BLaER1 (cell line): Measurements from ENCODE around the gene COQ10A.
A peak's percentile ranks its signal among the peaks of the same experiment; 100 is the strongest.

ENCODE experiments used
- H3K27ac ChIP-seq: shearing (Covaris generic); formaldehyde crosslinking; 2 replicates; pipeline ENCODE4 v1.8.1; 2022
- H3K27me3 ChIP-seq: shearing (Covaris generic); formaldehyde crosslinking; 2 replicates; pipeline ENCODE4 v1.8.1; 2022
- H3K36me3 ChIP-seq: shearing (Covaris generic); formaldehyde crosslinking; 2 replicates; pipeline ENCODE4 v1.8.1; 2022
- H3K4me1 ChIP-seq: shearing (Covaris generic); formaldehyde crosslinking; 2 replicates; pipeline ENCODE4 v1.8.1; 2022
- H3K4me2 ChIP-seq: shearing (Covaris generic); formaldehyde crosslinking; 2 replicates; pipeline ENCODE4 v1.8.1; 2022
- H3K4me3 ChIP-seq: shearing (Covaris generic); formaldehyde crosslinking; 2 replicates; pipeline ENCODE4 v1.8.1; 2022
- H3K9ac ChIP-seq: shearing (Covaris generic); formaldehyde crosslinking; 2 replicates; pipeline ENCODE4 v1.8.1; 2022
- H3K9me3 ChIP-seq: shearing (Covaris generic); formaldehyde crosslinking; 2 replicates; pipeline ENCODE4 v1.8.1; 2022
- H4K20me1 ChIP-seq: shearing (Covaris generic); formaldehyde crosslinking; 2 replicates; pipeline ENCODE4 v1.8.1; 2022
- Cebpa-rat ChIP-seq: shearing (Covaris generic); IDR thresholded peaks from 2 replicates; pipeline ENCODE4 v1.8.1; 2022

Gene COQ10A

GRCh38 chr12:56304872-56305590 is 38.3 kb downstream of the COQ10A start:
- Histone ChIP-seq H3K9ac (no peak overlapping the region), H3K4me3 (no peak overlapping the region), H3K27ac (no peak overlapping the region), H3K27me3 (no peaks in the 10 kb centered on the region), H3K36me3 (peaks cover 67% of the 10 kb centered on the region), H3K4me1 (peaks cover 30% of the 10 kb centered on the region), H4K20me1 (no peaks in the 10 kb centered on the region), H3K4me2 (no peak overlapping the region), H3K9me3 (no peaks in the 10 kb centered on the region)
- no peak for TF ChIP-seq Cebpa-rat

DNA sequence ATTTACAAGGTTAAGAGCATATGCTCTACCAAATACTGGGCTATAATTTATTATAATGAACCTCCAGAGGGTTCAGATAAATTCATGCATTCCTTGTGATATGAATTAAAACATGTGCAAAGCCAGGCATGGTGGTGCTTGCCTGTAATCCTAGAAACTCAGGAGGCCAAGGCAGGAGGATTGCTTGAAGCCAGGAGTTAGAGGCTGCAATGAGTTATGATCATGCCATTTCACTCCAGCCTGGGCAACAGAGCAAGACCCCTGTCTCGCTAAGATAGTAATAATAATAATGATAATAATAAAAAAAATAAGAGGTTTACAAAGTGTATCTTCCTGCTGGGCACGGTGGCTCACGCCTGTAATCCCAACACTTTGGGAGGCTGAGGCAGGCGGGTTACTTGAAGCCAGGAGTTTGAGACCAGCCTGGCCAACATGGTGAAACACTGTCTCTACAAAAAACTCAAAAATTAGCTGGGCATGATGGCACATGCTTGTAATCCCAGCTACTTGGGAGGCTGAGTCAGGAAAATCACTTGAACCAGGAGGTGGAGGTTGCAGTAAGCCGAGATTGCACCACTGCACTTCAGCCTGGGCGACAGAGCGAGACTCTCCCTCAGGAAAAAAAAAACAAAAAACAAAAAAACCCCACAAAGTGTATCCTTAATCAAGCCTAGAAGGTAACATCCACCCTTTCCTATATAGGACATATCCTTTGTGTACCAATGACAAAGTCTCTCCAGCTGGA is 40.7 kb downstream of the COQ10A start:
- no peaks in the 10 kb centered on the region for H3K9me3 ChIP-seq
- H4K20me1 ChIP-seq: no peaks in the 10 kb centered on the region
- no peak overlapping the region for H3K9ac ChIP-seq
- no peak for TF ChIP-seq Cebpa-rat
- H3K36me3 ChIP-seq: peaks cover 90% of the 10 kb centered on the region
- H3K4me1 ChIP-seq: peaks cover 12% of the 10 kb centered on the region
- no peaks in the 10 kb centered on the region for H3K27me3 ChIP-seq
- no peak overlapping the region for H3K4me3 ChIP-seq
- H3K27ac ChIP-seq: no peak overlapping the region
- no peak overlapping the region for H3K4me2 ChIP-seq

- Histone ChIP-seq H3K27ac (no peak overlapping the region), H3K4me2 (no peak overlapping the region), H3K27me3 (no peaks in the 10 kb centered on the region), H3K4me3 (no peak overlapping the region), H4K20me1 (no peaks in the 10 kb centered on the region), H3K36me3 (peaks cover 100% of the 10 kb centered on the region), H3K4me1 (no peaks in the 10 kb centered on the region), H3K9ac (no peak overlapping the region), H3K9me3 (no peaks in the 10 kb centered on the region)
- no peak for TF ChIP-seq Cebpa-rat
These were observed 42.0 kb downstream of the COQ10A start for GRCh38 chr12:56308714-56309113.

DNA sequence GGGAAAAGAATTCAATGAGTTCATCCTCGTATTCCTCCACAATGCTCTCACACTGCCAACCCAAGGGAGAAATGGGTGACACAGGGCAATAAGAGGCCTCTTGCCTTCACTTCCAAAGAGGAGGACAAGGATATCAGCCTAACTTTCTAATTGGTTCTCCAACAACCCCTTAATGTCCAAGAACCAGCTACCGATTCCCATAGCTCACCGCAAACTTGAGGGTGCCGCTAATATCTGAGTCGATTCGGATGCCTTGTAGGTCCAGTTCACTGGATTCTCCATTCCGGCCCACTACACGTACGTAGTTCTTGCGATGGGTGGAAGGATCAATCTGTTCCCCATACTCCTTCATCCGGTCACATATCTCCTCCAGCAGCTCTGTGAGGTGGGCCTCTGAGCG is 44.3 kb downstream of the COQ10A start:
- Histone ChIP-seq H3K9ac (no peak overlapping the region), H3K27me3 (no peaks in the 10 kb centered on the region)

GRCh38 chr12:56315249-56315621 is 48.5 kb downstream of the COQ10A start:
- Histone ChIP-seq H3K4me3 (peak overlapping the region; percentile 92), H3K9ac (peak overlapping the region; percentile 93), H3K4me1 (peaks cover 20% of the 10 kb centered on the region), H4K20me1 (no peaks in the 10 kb centered on the region), H3K4me2 (peak overlapping the region; percentile 98), H3K27me3 (no peaks in the 10 kb centered on the region), H3K36me3 (peaks cover 71% of the 10 kb centered on the region), H3K9me3 (no peaks in the 10 kb centered on the region), H3K27ac (peak overlapping the region; percentile 93)
- no peak for TF ChIP-seq Cebpa-rat

More for the DNA sequence above, 44.3 kb downstream of the COQ10A start:
- Histone ChIP-seq H3K4me1 (peaks cover 13% of the 10 kb centered on the region), H3K36me3 (peaks cover 88% of the 10 kb centered on the region), H4K20me1 (no peaks in the 10 kb centered on the region), H3K4me3 (no peak overlapping the region), H3K9me3 (no peaks in the 10 kb centered on the region), H3K27ac (no peak overlapping the region), H3K4me2 (no peak overlapping the region)
- TF ChIP-seq Cebpa-rat: no peak

- Histone ChIP-seq H3K27ac (peak within 1 kb of the TSS; percentile 93), H3K9me3 (no peaks in the 10 kb centered on the region), H3K36me3 (peaks cover 69% of the 10 kb centered on the region), H3K4me2 (peak within 1 kb of the TSS; percentile 98), H3K4me1 (peaks cover 20% of the 10 kb centered on the region), H3K4me3 (peak within 1 kb of the TSS; percentile 92), H3K9ac (peak within 1 kb of the TSS; percentile 93), H4K20me1 (no peaks in the 10 kb centered on the region), H3K27me3 (no peaks in the 10 kb centered on the region)
- TF ChIP-seq Cebpa-rat: no peak
These were observed 49.1 kb downstream of the COQ10A start, which contains the start of gene CNPY2 for GRCh38 chr12:56315622-56316473. Gene CNPY2, minus strand, starts transcription at chr12:56315988. Its CDS starts 771 bp downstream, at chr12:56315217.

- Histone ChIP-seq H3K4me1 (peaks cover 20% of the 10 kb centered on the region), H3K9ac (no peak overlapping the region), H3K9me3 (no peaks in the 10 kb centered on the region), H3K27me3 (no peaks in the 10 kb centered on the region), H3K4me3 (no peak overlapping the region), H3K4me2 (no peak overlapping the region), H3K36me3 (peaks cover 65% of the 10 kb centered on the region), H3K27ac (no peak overlapping the region), H4K20me1 (no peaks in the 10 kb centered on the region)
- TF ChIP-seq Cebpa-rat: no peak
These were observed 50.9 kb downstream of the COQ10A start for GRCh38 chr12:56317675-56318074.
